Activated CD4-positive, CD25-positive, alpha-beta regulatory T cell treated with anti-CD3 and anti-CD28 coated beads, Interleukin-2, amount 50 U/mL, for 24 hours (primary cell): ENCODE data around the gene SLX4.
"Not testable (repeated sequence)": the region's sequence is repeated elsewhere in the genome, so short reads cannot be mapped to it uniquely, and the experiment has no call there.

Experiments used
- ATAC-seq, 2 donors: fragments of 150-1000 bp; cut with Tn5 transposase; one replicate each; pipeline ENCODE4 v1.10.0; 2021; ENCODE audit warnings: mild to moderate bottlenecking in 1 of 2, moderate library complexity in 1 of 2

SLX4 gene

GRCh38 chr16:3611146-3611975 lies at the start of gene SLX4:
SLX4 (minus strand) TSS chr16:3611606; CDS start chr16:3608964, 2,642 bp downstream.
- peak; percentile 88 to 90 for ATAC-seq

- no peak for ATAC-seq
Observed at GRCh38 chr16:3659251-3659650, 47.8 kb upstream of the SLX4 start.

GRCh38 chr16:3656491-3657468 lies 45.4 kb upstream of the SLX4 start:
- peak; percentile 78 to 79 for ATAC-seq

- ATAC-seq, result not testable (repeated sequence)
Observed at GRCh38 chr16:3656160-3656490, 44.7 kb upstream of the SLX4 start.

GRCh38 chr16:3655396-3656159 lies 44.2 kb upstream of the SLX4 start:
- ATAC-seq, result no peak

GRCh38 chr16:3655030-3655395 lies 43.6 kb upstream of the SLX4 start:
- ATAC-seq, result no peak

GRCh38 chr16:3654249-3654991 lies 43.0 kb upstream of the SLX4 start, which contains the start of gene DNASE1:
DNASE1 (plus strand) TSS chr16:3654691; CDS start chr16:3655374, 683 bp downstream.
- peak; percentile 55 to 73 for ATAC-seq

GRCh38 chr16:3652373-3653195 lies 41.2 kb upstream of the SLX4 start:
- no peak for ATAC-seq

- ATAC-seq, result no peak
Observed at GRCh38 chr16:3651461-3652372, 40.3 kb upstream of the SLX4 start.

GRCh38 chr16:3650631-3651265 lies 39.3 kb upstream of the SLX4 start:
- no peak for ATAC-seq

- no peak for ATAC-seq
Observed at GRCh38 chr16:3646348-3646920, 35.0 kb upstream of the SLX4 start.

GRCh38 chr16:3645504-3646347 lies 34.3 kb upstream of the SLX4 start:
- no peak for ATAC-seq

GRCh38 chr16:3645108-3645503 lies 33.7 kb upstream of the SLX4 start:
- ATAC-seq, result no peak

- no peak for ATAC-seq
Observed at GRCh38 chr16:3643095-3643730, 31.8 kb upstream of the SLX4 start.

- ATAC-seq, result no peak
Observed at GRCh38 chr16:3642397-3643094, 31.1 kb upstream of the SLX4 start.

- no peak for ATAC-seq
Observed at GRCh38 chr16:3641801-3642396, 30.5 kb upstream of the SLX4 start.
